Activated T-helper 1 cell treated with anti-CD3 and anti-CD28 coated beads, Interleukin-12 subunit alpha, Interleukin-12 subunit beta, Interleukin-2, Interleukin-4 antibody, amounts not matched to agents 30 ng/mL and 10 ng/mL and 1 ng/mL, durations not matched to agents 14 hours and 24 hours and 36 hours (primary cell): ENCODE data around the gene ZFP36L1. TPM values are rescaled to one million over a fixed set of nuclear protein-coding genes. Genes with fewer than 3 reads are reported as not detected.

Experiments
- DNase-seq: peaks from one replicate; pipeline ENCODE4 v3.0.0; 2021; ENCODE audit warnings: low spot score
- H3K27ac Mint-ChIP-seq: one replicate; pipeline ENCODE4 v1.8.0; 2021; ENCODE audit warnings: mild to moderate bottlenecking, mixed read lengths
- H3K27me3 Mint-ChIP-seq: one replicate; pipeline ENCODE4 v1.8.0; 2022; ENCODE audit warnings: mild to moderate bottlenecking, moderate library complexity, mixed read lengths; ENCODE audit not compliant: insufficient read depth
- H3K36me3 Mint-ChIP-seq: one replicate; pipeline ENCODE4 v1.8.0; 2021; ENCODE audit warnings: low read depth, mixed read lengths
- H3K4me1 Mint-ChIP-seq: one replicate; pipeline ENCODE4 v1.8.0; 2021; ENCODE audit warnings: low read depth, mixed read lengths
- H3K4me3 Mint-ChIP-seq: one replicate; pipeline ENCODE4 v1.8.0; 2021; ENCODE audit warnings: mild to moderate bottlenecking, moderate library complexity, mixed read lengths
- H3K9me3 Mint-ChIP-seq: one replicate; pipeline ENCODE4 v1.8.0; 2021; ENCODE audit warnings: mixed read lengths
- intact Hi-C: fragments of 100-400 bp; cut with micrococcal nuclease; formaldehyde crosslinking; loops from one replicate; pipeline ENCODE4 v1.15.1; 2024
- total RNA-seq: library from RNA; stranded (reverse); gene quantifications from 2 replicates; pipeline ENCODE4 v1.2.3, GENCODE V29; 2022

Gene ZFP36L1, protein sequence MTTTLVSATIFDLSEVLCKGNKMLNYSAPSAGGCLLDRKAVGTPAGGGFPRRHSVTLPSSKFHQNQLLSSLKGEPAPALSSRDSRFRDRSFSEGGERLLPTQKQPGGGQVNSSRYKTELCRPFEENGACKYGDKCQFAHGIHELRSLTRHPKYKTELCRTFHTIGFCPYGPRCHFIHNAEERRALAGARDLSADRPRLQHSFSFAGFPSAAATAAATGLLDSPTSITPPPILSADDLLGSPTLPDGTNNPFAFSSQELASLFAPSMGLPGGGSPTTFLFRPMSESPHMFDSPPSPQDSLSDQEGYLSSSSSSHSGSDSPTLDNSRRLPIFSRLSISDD
- total RNA-seq: 149 and 156 TPM in 2 replicates

DNA sequence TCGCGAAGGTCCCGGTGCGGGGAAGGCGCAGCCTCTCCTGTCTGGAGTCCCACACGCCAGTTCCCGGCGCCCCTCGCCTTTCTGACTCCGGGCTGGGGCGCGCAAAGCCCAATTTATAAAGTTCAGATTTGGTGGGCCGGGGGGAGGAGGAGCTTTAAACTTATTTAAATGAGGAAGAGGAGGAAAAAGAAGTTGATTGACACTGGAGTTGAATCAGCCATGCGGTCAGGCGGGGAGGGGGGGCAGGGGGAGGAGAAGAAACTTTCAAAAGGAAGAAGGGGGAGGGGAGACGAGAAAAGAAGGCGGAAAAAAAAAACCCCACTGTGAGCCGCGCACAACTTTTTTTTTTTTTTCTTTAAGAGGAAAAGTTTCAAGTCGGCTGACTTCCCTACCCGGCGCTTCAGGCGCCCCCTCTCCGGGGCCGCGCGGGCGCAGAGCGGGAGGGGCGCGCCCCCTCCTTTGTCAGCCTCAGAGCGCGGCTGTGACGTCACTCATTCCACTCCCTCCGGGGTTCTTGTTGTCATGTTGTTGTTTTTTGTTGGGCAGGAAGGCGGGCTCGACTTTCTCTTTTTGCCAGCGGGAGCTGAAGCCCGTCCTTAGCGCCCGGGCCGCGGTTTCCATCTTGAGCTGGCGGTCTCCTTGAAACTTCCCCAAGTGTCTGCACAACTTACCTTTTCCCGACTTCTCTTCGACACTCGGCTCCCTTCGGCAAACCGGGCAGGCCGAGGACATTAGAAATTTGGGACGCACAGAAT lies at the start of gene ZFP36L1:
ZFP36L1 (minus strand) TSS at position 89 of the 755 bp plus-strand sequence. CDS start 129 bp downstream, outside the sequence.
- peaks cover 33% of the 10 kb centered on the region for H3K36me3 Mint-ChIP-seq
- H3K4me1 Mint-ChIP-seq: peaks cover 62% of the 10 kb centered on the region

DNA sequence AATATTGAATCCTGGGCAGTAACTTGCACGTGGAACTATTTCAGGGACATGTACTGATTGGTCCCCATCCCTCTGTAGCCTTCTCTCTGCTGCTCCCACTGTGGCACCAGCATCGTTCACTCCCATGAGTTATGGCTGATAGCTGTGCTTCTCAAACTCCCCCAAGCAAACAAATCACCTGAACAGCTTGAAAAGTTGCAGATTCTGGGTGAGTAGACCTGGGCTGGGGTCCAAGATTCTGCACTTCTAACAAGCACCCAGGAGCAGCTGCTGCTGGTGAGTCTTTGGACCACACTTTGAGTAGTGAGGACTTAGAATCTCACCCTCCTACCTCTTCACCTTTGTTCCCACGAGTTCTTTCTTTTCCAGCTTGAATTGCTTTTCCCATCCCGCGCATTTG lies 49.4 kb upstream of the ZFP36L1 start:
- Mint-ChIP-seq H3K9me3 (peaks cover 4% of the 10 kb centered on the region), H3K27ac (no peak overlapping the region), H3K27me3 (peaks cover 13% of the 10 kb centered on the region), H3K36me3 (no peaks in the 10 kb centered on the region), H3K4me3 (no peak overlapping the region), H3K4me1 (peaks cover 24% of the 10 kb centered on the region)
- no peak for DNase-seq
- intact Hi-C loops: loop anchor here (5.0 kb wide), 1 partner anchor 125 kb away; no protein-coding TSS in a partner anchor

More for the DNA sequence above, at the start of gene ZFP36L1:
- peak within 1 kb of the TSS; percentile 100 for H3K27ac Mint-ChIP-seq
- no peaks in the 10 kb centered on the region for H3K9me3 Mint-ChIP-seq
- peak; percentile 93 for DNase-seq
- no peaks in the 10 kb centered on the region for H3K27me3 Mint-ChIP-seq
- intact Hi-C loops: loop anchor here (1.0 to 10.0 kb wide), 10 partner anchors 23 to 1548 kb away; partner anchors contain the start of genes DCAF5, ERH, PALS1 and RDH11
- peak within 1 kb of the TSS; percentile 98 for H3K4me3 Mint-ChIP-seq

DNA sequence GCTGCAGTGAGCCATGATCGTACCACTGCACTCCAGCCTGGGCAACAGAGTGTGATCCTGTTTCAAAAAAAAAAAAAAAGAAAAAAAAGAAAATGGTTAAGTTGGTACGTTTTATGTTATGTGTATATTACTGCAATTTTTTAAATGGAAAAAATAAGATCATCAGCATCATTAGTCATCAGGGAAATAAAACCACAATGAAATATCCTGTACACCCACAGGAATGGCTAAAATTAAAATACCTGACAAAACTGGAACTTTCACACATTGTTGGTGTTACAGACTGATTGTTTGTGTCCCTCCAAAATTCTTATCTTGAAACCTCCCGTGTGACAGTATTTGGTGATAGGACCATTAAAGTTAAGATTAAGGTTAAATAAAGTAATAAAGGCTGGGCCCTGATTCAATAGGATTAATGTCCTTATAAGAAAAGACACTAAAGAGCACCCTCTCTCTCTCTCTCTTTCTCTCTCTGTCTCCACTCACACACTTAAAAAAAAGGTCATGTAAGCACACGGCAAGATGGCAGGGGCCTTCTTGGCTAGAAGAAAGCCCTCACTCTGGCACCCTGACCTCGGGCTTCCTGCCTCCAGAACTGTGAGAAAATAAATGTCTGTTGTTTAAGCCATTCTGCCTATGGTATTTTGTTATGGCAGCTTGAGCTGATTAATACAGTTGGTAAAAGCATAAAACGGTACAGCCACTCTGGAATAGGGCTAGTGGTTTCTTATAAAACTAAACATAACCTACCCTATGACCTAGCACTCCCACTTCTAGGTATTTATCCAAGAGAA lies 48.3 kb upstream of the ZFP36L1 start:
- H3K27ac Mint-ChIP-seq: peak overlapping the region; percentile 11
- H3K4me1 Mint-ChIP-seq: peaks cover 24% of the 10 kb centered on the region
- intact Hi-C loops: loop anchor here (5.0 kb wide), 1 partner anchor 124 kb away; no protein-coding TSS in a partner anchor
- no peak for DNase-seq
- H3K36me3 Mint-ChIP-seq: no peaks in the 10 kb centered on the region
- H3K9me3 Mint-ChIP-seq: peaks cover 9% of the 10 kb centered on the region
- no peak overlapping the region for H3K4me3 Mint-ChIP-seq
- peaks cover 13% of the 10 kb centered on the region for H3K27me3 Mint-ChIP-seq

DNA sequence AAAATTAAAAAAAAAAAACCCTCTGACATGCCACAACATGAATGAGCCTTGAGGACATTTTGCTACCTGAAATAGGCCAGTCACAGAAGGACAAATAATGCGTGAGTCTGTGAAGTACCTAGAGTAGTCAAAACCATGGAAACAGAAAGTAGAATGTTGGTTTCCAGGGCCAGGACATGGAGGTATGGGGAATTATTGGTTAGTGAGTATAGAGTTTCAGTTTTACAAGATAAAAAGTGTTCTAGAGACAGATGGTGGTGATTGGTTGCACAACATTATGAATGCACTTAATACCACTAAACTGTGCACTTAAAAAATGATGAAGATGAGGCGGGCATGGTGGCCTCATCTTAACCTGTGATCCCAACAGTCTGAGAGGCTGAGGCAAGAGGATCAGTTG lies 47.6 kb upstream of the ZFP36L1 start:
- Mint-ChIP-seq H3K36me3 (no peaks in the 10 kb centered on the region), H3K27ac (peak overlapping the region; percentile 80), H3K9me3 (peaks cover 17% of the 10 kb centered on the region), H3K4me1 (peaks cover 28% of the 10 kb centered on the region), H3K4me3 (no peak overlapping the region), H3K27me3 (peaks cover 13% of the 10 kb centered on the region)
- no peak for DNase-seq
- intact Hi-C loops: loop anchor here (1.0 to 5.0 kb wide), 4 partner anchors 46 to 608 kb away; no protein-coding TSS in a partner anchor

DNA sequence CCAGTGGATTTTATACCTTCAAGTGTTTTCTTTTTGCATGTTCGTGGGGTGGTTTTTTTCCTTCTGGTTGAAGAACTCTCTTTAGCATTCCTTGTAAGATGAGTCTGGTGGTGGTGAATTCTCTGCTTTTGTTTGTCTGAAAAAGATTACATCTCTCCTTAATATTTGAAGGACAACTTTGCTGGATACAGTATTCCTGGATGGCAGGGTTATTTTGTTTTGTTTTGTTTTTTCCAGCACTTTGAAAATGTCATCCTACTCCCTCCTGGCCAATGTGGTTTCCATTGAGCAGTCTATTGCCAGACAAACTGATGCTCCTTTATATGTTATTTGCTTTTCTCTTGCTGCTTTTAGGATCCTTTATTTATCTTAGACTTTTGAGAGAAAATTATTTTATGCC lies 43.2 kb upstream of the ZFP36L1 start:
- no peak for DNase-seq
- intact Hi-C loops: no loop called here
- Mint-ChIP-seq H3K36me3 (peaks cover 2% of the 10 kb centered on the region), H3K4me1 (peaks cover 16% of the 10 kb centered on the region), H3K4me3 (no peak overlapping the region), H3K27ac (no peak overlapping the region), H3K9me3 (peaks cover 32% of the 10 kb centered on the region), H3K27me3 (peaks cover 14% of the 10 kb centered on the region)

DNA sequence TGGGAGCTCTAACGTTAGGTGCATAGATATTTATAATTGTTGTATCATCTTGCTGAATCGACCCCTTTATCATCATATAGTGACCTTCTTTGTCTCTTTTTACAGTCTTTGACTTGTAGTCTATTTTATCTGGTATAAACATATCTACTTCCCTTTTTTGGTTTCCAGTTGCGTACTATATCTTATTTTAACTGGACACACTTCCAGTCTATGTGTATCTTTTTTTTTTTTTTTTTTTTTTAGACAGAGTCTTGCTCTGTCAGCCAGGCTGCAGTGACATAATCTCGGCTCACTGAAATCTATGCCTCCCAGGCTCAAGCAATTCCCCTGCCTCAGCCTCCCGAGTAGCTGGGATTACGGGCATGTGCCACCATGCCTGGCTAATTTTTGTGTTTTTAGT lies 41.9 kb upstream of the ZFP36L1 start:
- Mint-ChIP-seq H3K27ac (no peak overlapping the region), H3K4me3 (no peak overlapping the region), H3K36me3 (peaks cover 2% of the 10 kb centered on the region), H3K4me1 (peaks cover 6% of the 10 kb centered on the region), H3K9me3 (peaks cover 32% of the 10 kb centered on the region), H3K27me3 (peaks cover 20% of the 10 kb centered on the region)
- no peak for DNase-seq
- intact Hi-C loops: no loop called here

DNA sequence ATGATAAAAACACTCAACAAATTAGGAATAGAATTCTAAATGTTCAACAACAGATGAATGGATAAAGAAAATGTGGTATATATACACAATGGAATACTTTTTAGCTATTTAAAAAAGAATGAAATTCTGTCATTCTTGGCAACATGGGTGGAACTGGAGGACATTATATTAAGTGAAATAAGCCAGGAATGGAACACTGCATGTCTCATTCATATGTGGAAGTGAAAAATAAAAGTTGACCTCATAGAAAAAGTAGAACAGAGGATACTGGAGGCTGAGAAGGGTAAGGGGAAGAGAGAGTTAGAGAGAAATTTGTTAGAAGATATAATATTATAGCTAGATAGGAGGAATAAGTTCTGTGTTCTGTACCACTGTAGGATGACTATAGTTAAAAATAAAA lies 35.8 kb upstream of the ZFP36L1 start:
- intact Hi-C loops: no loop called here
- peaks cover 18% of the 10 kb centered on the region for H3K27me3 Mint-ChIP-seq
- peaks cover 7% of the 10 kb centered on the region for H3K9me3 Mint-ChIP-seq
- H3K4me3 Mint-ChIP-seq: no peak overlapping the region
- H3K36me3 Mint-ChIP-seq: peaks cover 2% of the 10 kb centered on the region
- no peaks in the 10 kb centered on the region for H3K4me1 Mint-ChIP-seq
- DNase-seq: no peak
- no peak overlapping the region for H3K27ac Mint-ChIP-seq

DNA sequence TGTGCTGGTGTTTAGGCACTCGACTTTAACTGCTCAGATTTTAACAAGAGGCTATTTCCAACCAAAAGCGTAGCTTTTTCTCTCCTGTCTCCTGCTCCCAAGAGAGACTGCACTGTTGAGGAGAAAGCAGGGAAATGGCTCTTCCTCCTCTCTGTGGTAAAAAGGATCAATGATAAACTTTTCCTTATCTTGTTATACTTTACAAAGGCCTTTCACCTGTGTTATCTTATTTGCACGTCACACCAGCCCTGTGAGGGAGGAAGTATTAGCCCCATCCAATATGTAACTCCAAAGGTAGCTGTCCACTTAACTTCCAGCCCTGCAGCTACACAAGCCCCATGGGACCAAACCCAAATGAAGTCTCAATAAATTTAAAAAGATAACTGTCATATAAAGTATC lies 32.9 kb upstream of the ZFP36L1 start:
- H3K36me3 Mint-ChIP-seq: no peaks in the 10 kb centered on the region
- peaks cover 11% of the 10 kb centered on the region for H3K27me3 Mint-ChIP-seq
- H3K9me3 Mint-ChIP-seq: no peaks in the 10 kb centered on the region
- H3K27ac Mint-ChIP-seq: no peak overlapping the region
- DNase-seq: no peak
- H3K4me3 Mint-ChIP-seq: no peak overlapping the region
- H3K4me1 Mint-ChIP-seq: peaks cover 12% of the 10 kb centered on the region
- intact Hi-C loops: loop anchor here (2.0 kb wide), 1 partner anchor 19 kb away; no protein-coding TSS in a partner anchor

DNA sequence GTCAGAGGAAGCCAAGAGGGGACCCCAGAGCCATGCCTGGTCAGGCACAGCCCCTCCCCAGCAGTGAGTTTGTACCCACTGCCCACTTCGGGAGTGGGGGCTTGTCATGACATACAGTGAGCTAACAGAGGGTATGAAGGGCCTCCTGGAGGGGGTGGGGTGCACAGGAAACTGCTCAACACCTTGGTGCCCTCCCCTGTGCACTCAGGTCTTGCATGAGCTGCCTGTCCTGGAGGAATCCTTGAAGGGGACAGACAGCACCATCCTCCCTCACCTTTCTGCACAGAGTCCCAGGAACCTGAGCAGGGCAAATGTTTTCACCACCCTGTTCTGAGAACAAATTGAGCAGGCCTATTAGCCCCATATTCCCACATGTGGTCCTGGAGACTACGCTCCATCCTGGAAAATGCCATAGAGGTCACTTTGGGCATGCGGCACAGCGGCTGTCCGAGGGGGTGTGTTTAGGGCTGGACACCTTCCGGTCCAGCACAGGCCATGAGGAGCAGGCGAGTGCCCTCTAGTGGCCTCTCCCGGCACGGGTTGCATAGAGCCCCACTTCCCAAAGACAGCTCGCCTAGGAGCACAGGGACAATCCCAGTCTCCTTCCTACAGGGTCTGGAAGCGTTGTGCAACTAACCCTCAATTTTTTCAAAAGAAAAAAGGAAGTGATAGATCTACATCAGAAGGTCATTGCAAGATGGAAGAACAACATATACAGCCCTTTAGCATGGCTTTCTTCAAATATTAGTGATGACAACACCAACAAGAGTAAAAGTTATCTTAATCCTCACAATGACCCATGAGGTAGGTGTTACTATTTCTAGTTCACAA lies 31.9 kb upstream of the ZFP36L1 start:
- no peak overlapping the region for H3K27ac Mint-ChIP-seq
- H3K27me3 Mint-ChIP-seq: peaks cover 5% of the 10 kb centered on the region
- no peak for DNase-seq
- no peaks in the 10 kb centered on the region for H3K9me3 Mint-ChIP-seq
- no peaks in the 10 kb centered on the region for H3K36me3 Mint-ChIP-seq
- H3K4me3 Mint-ChIP-seq: no peak overlapping the region
- H3K4me1 Mint-ChIP-seq: peaks cover 22% of the 10 kb centered on the region
- intact Hi-C loops: loop anchor here (2.0 kb wide), 1 partner anchor 20 kb away; no protein-coding TSS in a partner anchor

DNA sequence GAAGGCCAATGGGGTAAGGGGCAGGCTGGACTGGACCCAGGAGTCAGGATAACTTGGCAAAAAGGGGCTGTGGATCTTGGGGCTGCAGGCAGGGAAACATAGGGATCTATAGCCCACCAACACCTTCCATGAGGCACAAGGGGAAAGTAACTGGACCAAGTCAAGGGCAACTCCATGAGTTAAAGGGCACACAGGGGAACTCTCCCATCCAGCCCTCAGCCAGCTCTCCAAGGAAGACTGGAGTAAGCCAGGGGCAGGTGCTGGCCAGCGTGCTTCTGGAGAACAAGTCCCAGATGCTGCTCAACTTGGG lies 31.3 kb upstream of the ZFP36L1 start:
- H3K27ac Mint-ChIP-seq: no peak overlapping the region
- H3K36me3 Mint-ChIP-seq: no peaks in the 10 kb centered on the region
- peaks cover 28% of the 10 kb centered on the region for H3K4me1 Mint-ChIP-seq
- peaks cover 5% of the 10 kb centered on the region for H3K27me3 Mint-ChIP-seq
- no peak for DNase-seq
- H3K4me3 Mint-ChIP-seq: no peak overlapping the region
- intact Hi-C loops: loop anchor here (2.0 kb wide), 1 partner anchor 21 kb away; no protein-coding TSS in a partner anchor
- no peaks in the 10 kb centered on the region for H3K9me3 Mint-ChIP-seq

DNA sequence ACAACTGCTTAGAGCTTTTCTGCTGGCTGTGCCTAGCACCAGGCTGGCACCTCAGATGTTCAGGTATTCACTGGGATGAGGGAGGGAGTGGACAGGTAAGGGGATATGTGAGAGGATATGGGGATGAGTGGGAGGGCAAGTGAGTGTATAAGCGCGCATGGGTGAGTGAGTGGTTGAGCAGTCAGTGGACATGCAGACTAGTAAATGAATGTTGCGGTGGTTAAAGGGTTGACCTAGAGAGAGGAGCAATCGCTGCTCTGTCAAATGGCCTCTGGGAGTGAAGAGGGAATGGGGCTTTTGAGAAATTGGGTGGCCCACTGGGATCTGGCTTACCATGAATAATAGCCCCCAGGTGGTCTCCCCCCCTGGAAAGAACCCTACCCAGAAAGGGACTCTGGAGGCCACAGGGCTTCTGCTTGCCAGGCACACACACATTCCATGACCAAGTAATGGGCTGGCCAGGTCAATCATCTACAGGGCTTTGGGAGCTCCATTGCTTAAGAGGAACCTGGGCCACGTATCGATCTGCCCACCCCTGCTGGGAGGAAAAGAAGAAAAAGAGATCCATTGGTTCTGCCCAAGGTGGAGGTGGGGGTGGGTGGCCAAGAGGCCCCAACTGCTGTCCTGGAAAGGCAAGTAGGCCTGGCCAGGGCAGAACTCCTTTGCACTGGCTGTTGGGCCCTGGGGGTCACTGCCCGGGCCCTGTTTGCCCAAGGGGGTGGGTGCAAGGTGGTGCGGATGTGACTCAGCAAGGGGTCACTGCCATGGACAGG lies 30.8 kb upstream of the ZFP36L1 start:
- intact Hi-C loops: loop anchor here (2.0 kb wide), 1 partner anchor 21 kb away; no protein-coding TSS in a partner anchor
- Mint-ChIP-seq H3K4me3 (no peak overlapping the region), H3K27ac (no peak overlapping the region), H3K36me3 (no peaks in the 10 kb centered on the region), H3K9me3 (no peaks in the 10 kb centered on the region), H3K4me1 (peaks cover 31% of the 10 kb centered on the region), H3K27me3 (peaks cover 2% of the 10 kb centered on the region)
- DNase-seq: no peak
